Vagina (tissue), 2 donors: ENCODE results near the gene PIEZO1.

Experiments
- CTCF ChIP-seq, 3 experiments: fragments of 450-650 bp in 2 of 3; fragments of 200-600 bp in 1 of 3; sonication (generic) in 1 of 3; IDR thresholded peaks; one replicate each; pipeline ENCODE4 v1.5.1; 2017 to 2019; ENCODE audit warnings: antibody characterized with exemption in 3 of 3, mild to moderate bottlenecking in 2 of 3, moderate library complexity in 2 of 3
- POLR2A ChIP-seq, 2 donors: fragments of 450-650 bp; IDR thresholded peaks; one replicate each; pipeline ENCODE4 v1.6.1; 2017; ENCODE audit warnings: antibody characterized with exemption in 2 of 2, mild to moderate bottlenecking in 2 of 2, moderate library complexity in 2 of 2
- POLR2AphosphoS5 ChIP-seq, 2 donors: sonication (generic); formaldehyde crosslinking; IDR thresholded peaks; one replicate each; pipeline ENCODE4 v1.9.0; 2017; ENCODE audit warnings: antibody characterized with exemption in 2 of 2, mild to moderate bottlenecking in 2 of 2, low read depth in 1 of 2; ENCODE audit not compliant: insufficient read depth in 1 of 2

DNA sequence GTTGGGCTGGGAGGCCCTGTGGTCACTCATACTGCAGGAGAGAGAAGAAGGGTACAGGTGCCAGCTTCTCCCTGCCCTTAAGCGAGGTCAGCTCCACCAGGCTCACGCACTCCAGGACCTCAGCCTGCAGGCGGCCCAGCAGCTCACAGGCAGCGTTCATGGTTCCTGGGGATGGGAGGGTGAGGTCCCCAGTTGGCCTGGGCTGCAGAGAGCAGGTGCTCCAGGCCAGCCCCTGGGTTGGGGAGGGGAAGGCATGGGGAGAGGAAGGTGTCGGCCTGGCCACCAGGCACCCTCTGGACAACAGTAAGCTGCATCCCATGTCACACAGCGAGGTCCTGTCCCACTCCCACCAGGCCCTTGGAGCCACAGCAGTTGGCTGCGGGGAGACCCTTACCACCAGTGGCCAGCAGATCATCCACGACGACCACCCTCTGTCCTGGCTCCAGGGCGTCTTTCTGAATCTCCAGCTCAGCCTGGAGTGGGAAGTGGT lies 24.7 kb upstream of the PIEZO1 start:
- TF ChIP-seq POLR2AphosphoS5 (IDR thresholded peaks at IDR 0.05; ENCODE audit: insufficient read depth in 1 of 2, low read depth in 1 of 2) (no peak), CTCF (IDR thresholded peaks at IDR 0.05) (no peak), POLR2A (IDR thresholded peaks at IDR 0.05) (no peak)
